SK-N-SH (cell line): ENCODE measurements around the gene EEF2K.
"Not testable (repeated sequence)": the region's sequence is repeated elsewhere in the genome, so short reads cannot be mapped to it uniquely, and the experiment has no call there.

Source experiments
- EP300 ChIP-seq, 2 experiments: IDR thresholded peaks; 2 replicates each; pipeline versions ENCODE4 v1.4.0 to v1.6.1; 2012; ENCODE audit warnings: borderline replicate concordance in 1 of 2, low read depth in 1 of 2, low read length in 1 of 2
- JUND ChIP-seq: IDR thresholded peaks from 2 replicates; pipeline ENCODE4 v1.4.0; 2012
- POLR2AphosphoS5 ChIP-seq: IDR thresholded peaks from 2 replicates; pipeline ENCODE4 v1.6.1; 2012; ENCODE audit warnings: low read depth, low read length
- RCOR1 ChIP-seq: fragments of 150-350 bp; IDR thresholded peaks from 2 replicates; pipeline ENCODE4 v1.6.1; 2017; ENCODE audit warnings: antibody characterized with exemption, low read length
- SIN3A ChIP-seq: IDR thresholded peaks from 2 replicates; pipeline ENCODE4 v1.6.1; 2012; ENCODE audit warnings: low read depth, mild to moderate bottlenecking, low read length, moderate library complexity, borderline replicate concordance
- TF ChIP-seq, protein P1 (sequence below): fragments of 150-350 bp; IDR thresholded peaks from 2 replicates; pipeline ENCODE4 v1.6.1; 2016; ENCODE audit warnings: mild to moderate bottlenecking, low read depth, low read length
- TF ChIP-seq, protein P2 (sequence below): fragments of 200-600 bp; sonication (generic); IDR thresholded peaks from 2 replicates; pipeline ENCODE4 v1.6.1; 2017; ENCODE audit warnings: antibody characterized with exemption, mild to moderate bottlenecking, moderate library complexity
- TF ChIP-seq, protein P3 (sequence below): fragments of 150-350 bp; IDR thresholded peaks from 2 replicates; pipeline ENCODE4 v1.6.1; 2017; ENCODE audit warnings: antibody characterized with exemption, low read length, low read depth, borderline replicate concordance

DNA sequence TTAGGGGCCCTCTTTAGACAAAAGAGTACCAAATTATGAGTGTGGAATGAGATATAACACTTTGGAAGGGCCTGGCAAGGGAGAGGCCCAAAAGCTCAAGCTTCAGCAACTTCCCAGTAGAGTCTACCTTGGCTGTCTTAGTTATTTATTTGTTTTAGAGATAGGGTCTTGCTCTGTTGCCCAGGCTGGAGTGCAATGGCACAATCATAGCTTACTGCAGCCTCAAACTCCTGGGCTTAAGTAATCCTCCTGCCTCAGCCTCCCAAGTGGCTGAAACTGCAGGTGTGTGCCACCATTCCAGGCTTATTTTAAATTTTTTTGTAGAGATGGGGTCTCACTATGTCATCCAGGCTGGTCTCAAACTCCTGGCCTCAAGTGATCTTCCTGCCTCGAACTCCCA, 33.4 kb upstream of the EEF2K start:
- not testable (repeated sequence) for TF ChIP-seq RCOR1; POLR2AphosphoS5; JUND; EP300 (IDR thresholded peaks at IDR 0.05; ENCODE audit: borderline replicate concordance in 1 of 2, low read depth in 1 of 2, low read length in 1 of 2); SIN3A
- TF ChIP-seq, protein P1, sequence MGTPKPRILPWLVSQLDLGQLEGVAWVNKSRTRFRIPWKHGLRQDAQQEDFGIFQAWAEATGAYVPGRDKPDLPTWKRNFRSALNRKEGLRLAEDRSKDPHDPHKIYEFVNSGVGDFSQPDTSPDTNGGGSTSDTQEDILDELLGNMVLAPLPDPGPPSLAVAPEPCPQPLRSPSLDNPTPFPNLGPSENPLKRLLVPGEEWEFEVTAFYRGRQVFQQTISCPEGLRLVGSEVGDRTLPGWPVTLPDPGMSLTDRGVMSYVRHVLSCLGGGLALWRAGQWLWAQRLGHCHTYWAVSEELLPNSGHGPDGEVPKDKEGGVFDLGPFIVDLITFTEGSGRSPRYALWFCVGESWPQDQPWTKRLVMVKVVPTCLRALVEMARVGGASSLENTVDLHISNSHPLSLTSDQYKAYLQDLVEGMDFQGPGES, result not testable (repeated sequence)
- TF ChIP-seq, protein P2, sequence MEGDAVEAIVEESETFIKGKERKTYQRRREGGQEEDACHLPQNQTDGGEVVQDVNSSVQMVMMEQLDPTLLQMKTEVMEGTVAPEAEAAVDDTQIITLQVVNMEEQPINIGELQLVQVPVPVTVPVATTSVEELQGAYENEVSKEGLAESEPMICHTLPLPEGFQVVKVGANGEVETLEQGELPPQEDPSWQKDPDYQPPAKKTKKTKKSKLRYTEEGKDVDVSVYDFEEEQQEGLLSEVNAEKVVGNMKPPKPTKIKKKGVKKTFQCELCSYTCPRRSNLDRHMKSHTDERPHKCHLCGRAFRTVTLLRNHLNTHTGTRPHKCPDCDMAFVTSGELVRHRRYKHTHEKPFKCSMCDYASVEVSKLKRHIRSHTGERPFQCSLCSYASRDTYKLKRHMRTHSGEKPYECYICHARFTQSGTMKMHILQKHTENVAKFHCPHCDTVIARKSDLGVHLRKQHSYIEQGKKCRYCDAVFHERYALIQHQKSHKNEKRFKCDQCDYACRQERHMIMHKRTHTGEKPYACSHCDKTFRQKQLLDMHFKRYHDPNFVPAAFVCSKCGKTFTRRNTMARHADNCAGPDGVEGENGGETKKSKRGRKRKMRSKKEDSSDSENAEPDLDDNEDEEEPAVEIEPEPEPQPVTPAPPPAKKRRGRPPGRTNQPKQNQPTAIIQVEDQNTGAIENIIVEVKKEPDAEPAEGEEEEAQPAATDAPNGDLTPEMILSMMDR, result not testable (repeated sequence)
- TF ChIP-seq, protein P3, sequence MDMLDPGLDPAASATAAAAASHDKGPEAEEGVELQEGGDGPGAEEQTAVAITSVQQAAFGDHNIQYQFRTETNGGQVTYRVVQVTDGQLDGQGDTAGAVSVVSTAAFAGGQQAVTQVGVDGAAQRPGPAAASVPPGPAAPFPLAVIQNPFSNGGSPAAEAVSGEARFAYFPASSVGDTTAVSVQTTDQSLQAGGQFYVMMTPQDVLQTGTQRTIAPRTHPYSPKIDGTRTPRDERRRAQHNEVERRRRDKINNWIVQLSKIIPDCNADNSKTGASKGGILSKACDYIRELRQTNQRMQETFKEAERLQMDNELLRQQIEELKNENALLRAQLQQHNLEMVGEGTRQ, result not testable (repeated sequence)
